HepG2 (cell line): ENCODE measurements around the gene NFIL3. TPM values are rescaled to one million over a fixed set of nuclear protein-coding genes. Genes with fewer than 3 reads are reported as not detected.
A peak's percentile ranks its signal among the peaks of the same experiment; 100 is the strongest.

Experiments
- ATAC-seq: fragments of 200-7000 bp; cut with Tn5 transposase; 3 replicates; pipeline ENCODE4 v1.9.1; 2020; ENCODE audit warnings: mild to moderate bottlenecking, moderate library complexity
- BruUV-seq: library from RNA; stranded (reverse); fragments of 400-500 nt; replicated peaks from 2 replicates; lab custom pipeline; 2021; lab: Mats Ljungman, UMichigan
- CTCF ChIA-PET: fragments of 300-600 bp; formaldehyde crosslinking; extraction: SDS; loops from one replicate; lab custom pipeline; 2021; ENCODE audit warnings: low total read pairs, inconsistent platforms, low intra/inter-chr PET ratio; lab: Yijun Ruan, JAX
- POLR2A ChIA-PET: fragments of 350-600 bp; sonication (Branson Sonifier 250); formaldehyde crosslinking; loops from one replicate; lab custom pipeline; 2020; ENCODE audit warnings: antibody characterized with exemption, inconsistent platforms; lab: Yijun Ruan, JAX
- DNase-seq: peaks from one replicate; pipeline ENCODE4 v3.0.0-alpha.2; 2015; ENCODE audit warnings: low spot score
- FAIRE-seq: peaks from 3 replicates; lab custom pipeline; 2011; peaks lifted over from hg19 to GRCh38; lab: Jason Lieb, UNC
- H2AFZ ChIP-seq: one replicate; pipeline ENCODE4 v1.6.1; 2011; ENCODE audit warnings: low read length, inconsistent platforms
- H3K27ac ChIP-seq: fragments of 300-600 bp; 3 replicates; pipeline ENCODE4 v1.8.0; 2011; ENCODE audit warnings: mixed run types, mild to moderate bottlenecking, mixed read lengths, low read length, inconsistent platforms; ENCODE audit not compliant: insufficient read depth; ENCODE audit errors: extremely low read length
- H3K27me3 ChIP-seq, 2 experiments: fragments of 200-600 bp in 1 of 2; 2 replicates in 1 of 2; 3 replicates in 1 of 2; pipeline versions ENCODE4 v1.6.0 to v1.8.0; 2011; ENCODE audit warnings: low read length in 2 of 2, mild to moderate bottlenecking in 2 of 2, moderate library complexity in 2 of 2, inconsistent platforms in 1 of 2; ENCODE audit not compliant: insufficient read depth in 2 of 2, control insufficient read depth in 1 of 2
- H3K36me3 ChIP-seq, 2 experiments: fragments of 200-600 bp in 1 of 2; replicated peaks in 1 of 2; 2 replicates in 1 of 2; 3 replicates in 1 of 2; pipeline versions ENCODE4 v1.5.1 to v1.8.0; 2011; ENCODE audit warnings: low read length in 2 of 2, inconsistent platforms in 1 of 2; ENCODE audit not compliant: insufficient read depth in 2 of 2, control insufficient read depth in 1 of 2
- H3K4me1 ChIP-seq: 2 replicates; pipeline ENCODE4 v1.5.1; 2012; ENCODE audit warnings: low read length, inconsistent platforms; ENCODE audit not compliant: insufficient read depth
- H3K4me2 ChIP-seq: 2 replicates; pipeline ENCODE4 v1.6.0; 2011; ENCODE audit warnings: low read depth, low read length, inconsistent platforms
- H3K4me3 ChIP-seq, 3 experiments: fragments of 200-600 bp in 1 of 3; sonication (generic), shearing (Covaris generic) in 1 of 3; replicated peaks in 1 of 3; 2 replicates each; pipeline ENCODE4 v1.5.1; 2011 to 2016; ENCODE audit warnings: low read length in 3 of 3, inconsistent platforms in 2 of 3, low read depth in 2 of 3, mild to moderate bottlenecking in 2 of 3, control low read depth in 1 of 3, mixed read lengths in 1 of 3; ENCODE audit not compliant: insufficient read depth in 1 of 3
- H3K79me2 ChIP-seq: one replicate; pipeline ENCODE4 v1.6.1; 2011; ENCODE audit warnings: low read length, inconsistent platforms; ENCODE audit not compliant: insufficient read depth
- H3K9ac ChIP-seq: 2 replicates; pipeline ENCODE4 v1.6.0; 2011; ENCODE audit warnings: mild to moderate bottlenecking, low read depth, low read length, inconsistent platforms; ENCODE audit not compliant: insufficient read depth
- H3K9me3 ChIP-seq: 2 replicates; pipeline ENCODE4 v1.5.1; 2012; ENCODE audit warnings: mild to moderate bottlenecking, low read length
- H4K20me1 ChIP-seq: 2 replicates; pipeline ENCODE4 v1.6.0; 2011; ENCODE audit warnings: inconsistent platforms, mild to moderate bottlenecking, low read length, moderate library complexity; ENCODE audit not compliant: insufficient read depth
- POLR2A ChIP-seq, 2 experiments: IDR thresholded peaks; 2 replicates each; pipeline ENCODE4 v1.6.1; 2011; ENCODE audit warnings: low read depth in 2 of 2, low read length in 2 of 2, mild to moderate bottlenecking in 1 of 2, moderate library complexity in 1 of 2; ENCODE audit not compliant: insufficient read depth in 1 of 2
- POLR2AphosphoS5 ChIP-seq: IDR thresholded peaks from 2 replicates; pipeline ENCODE4 v1.6.1; 2012; ENCODE audit warnings: low read depth, low read length
- POLR2G ChIP-seq: fragments of 200-400 bp; formaldehyde crosslinking; IDR thresholded peaks from 2 replicates; pipeline ENCODE4 v1.6.1; 2018; ENCODE audit warnings: mild to moderate bottlenecking, low read depth, low read length, moderate library complexity
- RBM22 ChIP-seq: fragments of 200-400 bp; formaldehyde crosslinking; optimal IDR thresholded peaks from 2 replicates; pipeline ENCODE3; 2017; ENCODE audit warnings: mild to moderate bottlenecking, low read length, moderate library complexity
- RNF2 ChIP-seq: fragments of 450-650 bp; conservative IDR thresholded peaks from 2 replicates; pipeline ENCODE4 v1.6.1; 2016; ENCODE audit warnings: low read depth
- TEAD2 ChIP-seq: sonication (generic); formaldehyde crosslinking; IDR thresholded peaks from 2 replicates; pipeline ENCODE4 v1.9.0; 2021; ENCODE audit warnings: missing genetic modification reagents
- ZNF777 ChIP-seq: sonication (generic); formaldehyde crosslinking; IDR thresholded peaks from 2 replicates; pipeline ENCODE4 v1.4.0; 2020; ENCODE audit warnings: missing genetic modification reagents
- ZSCAN25 ChIP-seq: sonication (generic); formaldehyde crosslinking; IDR thresholded peaks from 2 replicates; pipeline ENCODE4 v1.8.0; 2022; ENCODE audit warnings: mild to moderate bottlenecking, missing genetic modification reagents
- WGBS: methylation state at CpG from one replicate; pipeline ENCODE4 v1.1.6; 2017; ENCODE audit warnings: low lambda C conversion rate; 5-methylcytosine and 5-hydroxymethylcytosine counted together
- in situ Hi-C: cut with HindIII; loops from 2 replicates; pipeline ENCODE4 v1.10.0; 2017; ENCODE audit warnings: low pct_unique_long_range_greater_than_20kb; ENCODE audit not compliant: extremely low pct_ligation_motif_present
- intact Hi-C: fragments of 100-400 bp; cut with micrococcal nuclease; formaldehyde crosslinking; loops from one replicate; pipeline ENCODE4 v1.10.0; 2022; ENCODE audit not compliant: unreplicated experiment
- polyA plus RNA-seq, 8 experiments: library from polyadenylated mRNA; depleted of rRNA in 3 of 8; stranded (reverse) in 7 of 8; unstranded in 1 of 8; fragments of >200 nt; fragmentation: Illumina TruSeq in 4 of 8; extraction: Trizol in 4 of 8; gene quantifications; 2 replicates each; pipeline versions ENCODE4 v1.2.1 to v1.2.3, GENCODE V29; 2011 to 2016; ENCODE audit warnings: low read depth in 4 of 8, missing spikeins in 1 of 8, mixed read lengths in 1 of 8; ENCODE audit not compliant: insufficient read depth in 1 of 8
- total RNA-seq, 5 experiments: library from RNA; depleted of rRNA; stranded (reverse); fragments of >200 nt; fragmentation: Illumina TruSeq; extraction: Trizol; gene quantifications; 2 replicates each; pipeline ENCODE4 v1.2.3, GENCODE V29; 2016; ENCODE audit warnings: low read depth in 1 of 5

NFIL3 gene
- total and polyA plus RNA-seq, 2 of the 13 experiments (the other 11 are each of a cell fraction or from before 2014, with no cell fraction given): 46.6 to 54.2 TPM

DNA sequence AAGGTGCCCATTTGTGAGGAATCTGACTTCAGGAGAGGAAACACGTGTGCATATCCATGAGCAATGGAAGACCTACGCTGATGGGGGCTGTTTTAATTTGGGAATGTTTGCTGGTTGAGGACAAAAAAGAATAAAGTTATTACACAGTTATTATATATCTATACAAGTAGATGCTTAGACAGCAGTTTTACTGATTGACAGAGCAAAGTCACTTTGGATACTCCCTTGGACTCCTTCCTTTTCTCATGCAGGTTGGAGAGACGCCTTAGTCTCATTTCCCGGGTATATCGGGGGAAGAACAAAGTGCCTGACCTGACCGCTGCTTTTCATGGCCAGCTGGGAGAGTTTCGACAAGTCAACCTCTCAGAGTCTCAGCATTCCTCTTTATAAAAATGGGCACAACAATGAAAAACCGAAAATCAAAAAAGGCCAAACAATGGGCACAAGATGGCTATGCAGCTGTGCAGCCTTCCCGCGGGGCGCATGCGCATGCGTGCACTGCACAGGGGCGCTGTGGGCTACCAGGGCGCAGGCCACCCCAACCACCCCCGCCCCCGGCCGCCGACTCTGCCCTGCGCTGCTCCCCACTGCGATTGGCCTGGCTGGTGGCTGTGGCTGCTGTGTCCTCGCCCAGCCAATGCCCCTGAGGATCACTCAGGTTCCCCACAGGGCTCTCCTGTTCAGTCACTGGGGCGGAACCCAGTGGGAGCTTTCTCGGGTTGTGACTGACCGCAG, 18.1 kb downstream of the NFIL3 start (continued):
- TF ChIP-seq POLR2A (IDR thresholded peaks at IDR 0.05; ENCODE audit: insufficient read depth in 1 of 2, low read depth in 2 of 2, low read length in 2 of 2) (peak in 1 of 2 experiments; percentile 31; a peak in 2 of 4 replicates), POLR2AphosphoS5 (peak; percentile 58)

DNA sequence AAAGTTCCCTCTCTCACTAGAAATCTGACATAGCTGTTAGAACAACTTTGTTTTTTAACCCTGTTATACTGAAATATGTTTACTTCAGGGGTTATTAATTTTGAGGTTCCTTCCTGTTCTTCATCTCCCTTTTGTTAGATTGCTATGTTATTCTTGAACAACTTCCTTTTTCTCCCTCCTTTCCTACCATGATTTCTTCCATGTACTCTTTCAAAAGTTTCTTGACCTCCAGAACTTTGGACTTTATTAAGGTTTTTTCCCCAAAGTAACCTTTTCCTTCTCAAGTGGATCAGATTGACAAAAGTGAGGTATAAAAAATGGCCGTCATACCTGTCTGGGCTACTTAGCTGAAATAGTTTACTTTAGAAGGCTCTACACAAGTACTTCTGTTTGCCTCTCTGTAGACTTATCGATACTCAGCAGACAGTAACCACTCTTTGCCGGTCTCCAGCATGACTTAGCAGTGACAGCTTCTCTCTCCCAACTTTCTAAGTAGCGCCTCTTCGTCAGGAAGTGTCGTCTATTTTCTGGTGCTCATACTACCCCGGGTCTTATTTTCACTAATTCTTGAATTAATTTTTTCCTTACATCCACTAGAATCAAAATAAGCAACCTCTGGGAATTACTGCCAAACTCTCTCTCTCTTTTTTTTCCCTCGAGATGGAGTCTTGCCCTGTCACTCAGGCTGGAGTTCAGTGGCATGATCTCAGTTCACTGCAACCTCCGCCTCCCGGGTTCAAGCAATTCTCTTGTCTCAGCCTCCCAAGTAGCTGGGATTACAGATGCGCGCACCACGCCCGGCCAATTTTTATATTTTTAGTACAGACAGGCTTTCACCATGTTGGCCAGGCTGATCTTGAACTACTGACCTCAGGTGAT, 19.7 kb downstream of the NFIL3 start:
- ATAC-seq: no peak
- Histone ChIP-seq H4K20me1 (peaks cover 29% of the 10 kb centered on the region), H3K27ac (no peak overlapping the region), H2AFZ (no peak overlapping the region), H3K36me3 (peaks cover 5 to 8% of the 10 kb centered on the region in 2 experiments), H3K4me2 (no peak overlapping the region), H3K4me1 (peaks cover 21% of the 10 kb centered on the region), H3K9me3 (no peaks in the 10 kb centered on the region), H3K79me2 (peaks cover 2% of the 10 kb centered on the region), H3K4me3 (no peak overlapping the region), H3K27me3 (no peaks in the 10 kb centered on the region), H3K9ac (no peak overlapping the region)
- in situ Hi-C loops: no loop called here
- CTCF ChIA-PET: no interaction called here
- FAIRE-seq: no peak
- WGBS: 96% methylated on average over 14 of the region's 14 CpGs
- no peak for DNase-seq
- TF ChIP-seq ZSCAN25 (CRISPR knock-in tag) (no peak), ZNF777 (CRISPR knock-in tag) (no peak), TEAD2 (CRISPR knock-in tag) (no peak), POLR2G (peak; percentile 16; the same call in 1 of the 2 replicates), RBM22 (peak; percentile 48), RNF2 (no peak)
- POLR2A ChIA-PET: no interaction called here
- intact Hi-C loops: no loop called here
- no TSS peak for BruUV-seq
